ENCODE measurements around the gene GOLGA6L9.
A peak's percentile ranks its signal among the peaks of the same experiment; 100 is the strongest.
"Not testable (repeated sequence)": the region's sequence is repeated elsewhere in the genome, so short reads cannot be mapped to it uniquely, and the experiment has no call there.

GOLGA6L9 gene

DNA sequence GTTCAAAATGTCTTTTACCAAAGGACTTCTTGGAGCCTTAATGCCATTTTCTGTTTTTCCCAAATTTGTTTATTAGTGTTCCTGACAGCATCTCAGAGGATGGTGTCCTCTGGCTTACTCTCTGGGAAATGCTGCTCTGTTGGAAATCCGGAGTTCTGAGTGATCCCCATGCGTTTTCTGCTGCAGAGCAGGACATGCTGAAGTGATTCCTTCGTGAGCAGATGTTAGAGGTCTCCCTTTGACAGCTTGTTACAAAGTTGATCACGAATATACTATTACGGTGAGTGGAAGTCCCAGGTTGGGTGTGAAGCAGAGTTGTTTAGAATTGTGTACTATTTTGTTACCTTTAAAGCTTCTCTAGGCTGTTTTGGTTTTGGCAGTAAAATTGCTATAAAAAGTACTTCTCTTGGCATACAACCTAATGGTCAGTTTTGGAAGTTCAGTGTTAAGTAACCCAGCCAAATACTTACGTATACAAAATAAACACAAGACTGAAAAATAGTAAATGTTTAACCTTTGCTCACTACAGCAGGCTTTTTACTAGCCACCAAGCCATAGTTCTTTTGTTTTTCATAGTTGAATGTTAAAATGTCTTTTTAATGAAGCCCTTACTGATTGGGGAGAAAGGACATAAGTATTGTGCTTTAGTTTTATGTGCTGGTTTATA lies 15.0 kb upstream of the GOLGA6L9 start:
- DNase-seq (ENCODE audit: low read depth); H3K4me3 ChIP-seq (ENCODE audit: low read depth, low read length): not testable (repeated sequence)

DNA sequence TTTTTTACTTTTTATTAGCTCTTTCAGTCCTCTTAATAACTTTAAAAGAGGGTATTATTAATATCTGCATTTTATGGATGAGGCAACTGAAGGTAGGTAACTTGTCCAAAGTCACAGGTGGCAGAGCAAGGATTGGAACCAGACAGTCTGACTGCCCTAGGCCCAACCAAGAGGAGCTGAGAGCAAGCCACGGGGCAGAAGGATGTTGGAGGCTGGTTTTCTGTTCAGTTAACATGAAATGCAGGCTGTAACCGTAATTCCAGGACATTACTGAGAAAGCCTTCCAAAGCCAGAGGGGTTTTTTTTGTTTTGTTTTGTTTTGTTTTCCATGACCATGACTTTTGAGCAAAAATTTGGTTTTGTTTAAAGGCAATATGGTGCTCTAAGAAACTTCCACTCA lies 9.1 kb upstream of the GOLGA6L9 start:
- not testable (repeated sequence) for DNase-seq (ENCODE audit: low read depth)

DNA sequence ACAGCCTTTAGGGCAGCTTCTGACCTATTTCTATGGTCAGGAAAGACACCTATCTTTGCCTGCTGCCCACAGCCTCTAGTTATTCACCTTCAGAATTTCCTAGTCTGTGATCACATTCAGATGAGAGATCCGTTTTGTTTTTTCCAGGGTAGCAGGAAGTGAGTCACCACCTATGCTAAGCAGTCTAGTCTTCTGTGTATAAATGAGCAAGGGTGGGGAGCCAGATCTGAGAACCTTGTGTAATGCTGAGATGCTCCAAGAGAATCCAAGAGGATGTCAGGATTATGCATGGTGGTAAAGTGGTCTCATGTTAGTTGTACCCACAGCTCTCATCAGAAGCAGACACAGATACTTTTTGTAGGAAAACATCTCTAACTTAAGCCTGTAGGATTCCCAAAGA lies 8.7 kb upstream of the GOLGA6L9 start:
- H3K4me3 ChIP-seq (ENCODE audit: low read depth, low read length); DNase-seq (ENCODE audit: low read depth): not testable (repeated sequence)

More for the DNA sequence above, 9.1 kb upstream of the GOLGA6L9 start:
- H3K4me3 ChIP-seq (ENCODE audit: low read depth, low read length), result not testable (repeated sequence)

DNA sequence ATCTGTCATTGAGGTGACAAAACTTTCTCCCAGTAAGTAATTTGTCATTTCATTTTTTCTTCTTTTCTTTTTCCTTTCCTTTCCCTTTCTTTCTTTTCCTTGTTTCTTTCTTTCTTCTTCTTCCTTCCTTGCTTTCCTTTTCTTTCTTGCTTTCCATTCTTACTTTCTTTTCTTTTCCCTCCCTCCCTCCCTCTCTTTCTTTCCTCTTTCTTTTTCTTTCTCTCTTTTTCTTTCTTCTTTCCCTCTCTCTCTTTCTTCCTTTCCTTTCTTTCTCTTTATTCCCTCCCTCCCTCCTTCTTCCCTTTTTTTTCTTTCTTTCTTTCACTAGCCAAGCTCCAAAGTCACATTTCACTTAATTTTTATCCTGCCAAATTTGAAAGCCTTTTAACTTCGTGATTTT lies 2.5 kb upstream of the GOLGA6L9 start:
- DNase-seq (ENCODE audit: low read depth), result not testable (repeated sequence)

DNA sequence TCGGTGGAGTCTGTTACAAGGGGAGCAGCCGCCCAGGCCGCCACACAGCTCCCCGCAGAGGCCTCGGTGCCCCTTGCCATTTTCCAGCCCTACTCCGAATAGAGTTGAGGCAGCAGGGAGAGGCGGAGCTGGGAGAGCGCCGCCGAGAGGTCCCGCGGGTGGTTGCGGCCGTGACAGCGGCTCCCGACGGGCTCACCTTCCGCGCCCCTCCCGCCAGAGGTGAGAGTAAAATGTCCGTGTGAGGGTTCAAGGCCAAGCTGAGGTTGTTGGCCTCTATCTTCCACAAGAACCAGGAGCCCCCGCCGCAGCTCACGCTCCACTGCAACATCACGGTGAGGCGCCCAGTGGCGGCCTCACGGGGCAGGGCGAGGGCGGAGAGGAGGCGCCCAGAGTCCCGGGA lies 15.8 kb downstream of the GOLGA6L9 start:
- TF ChIP-seq, protein P1, sequence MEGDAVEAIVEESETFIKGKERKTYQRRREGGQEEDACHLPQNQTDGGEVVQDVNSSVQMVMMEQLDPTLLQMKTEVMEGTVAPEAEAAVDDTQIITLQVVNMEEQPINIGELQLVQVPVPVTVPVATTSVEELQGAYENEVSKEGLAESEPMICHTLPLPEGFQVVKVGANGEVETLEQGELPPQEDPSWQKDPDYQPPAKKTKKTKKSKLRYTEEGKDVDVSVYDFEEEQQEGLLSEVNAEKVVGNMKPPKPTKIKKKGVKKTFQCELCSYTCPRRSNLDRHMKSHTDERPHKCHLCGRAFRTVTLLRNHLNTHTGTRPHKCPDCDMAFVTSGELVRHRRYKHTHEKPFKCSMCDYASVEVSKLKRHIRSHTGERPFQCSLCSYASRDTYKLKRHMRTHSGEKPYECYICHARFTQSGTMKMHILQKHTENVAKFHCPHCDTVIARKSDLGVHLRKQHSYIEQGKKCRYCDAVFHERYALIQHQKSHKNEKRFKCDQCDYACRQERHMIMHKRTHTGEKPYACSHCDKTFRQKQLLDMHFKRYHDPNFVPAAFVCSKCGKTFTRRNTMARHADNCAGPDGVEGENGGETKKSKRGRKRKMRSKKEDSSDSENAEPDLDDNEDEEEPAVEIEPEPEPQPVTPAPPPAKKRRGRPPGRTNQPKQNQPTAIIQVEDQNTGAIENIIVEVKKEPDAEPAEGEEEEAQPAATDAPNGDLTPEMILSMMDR (IDR thresholded peaks at IDR 0.05; ENCODE audit: low read depth, low read length, missing control alignments), result peak; percentile 9
- not testable (repeated sequence) for DNase-seq (ENCODE audit: low read depth)
- peak overlapping the region; percentile 14; the same call in 1 of the 2 replicates for H3K4me3 ChIP-seq (ENCODE audit: low read depth, low read length)

More for the DNA sequence above, 2.5 kb upstream of the GOLGA6L9 start:
- not testable (repeated sequence) for H3K4me3 ChIP-seq (ENCODE audit: low read depth, low read length)

DNA sequence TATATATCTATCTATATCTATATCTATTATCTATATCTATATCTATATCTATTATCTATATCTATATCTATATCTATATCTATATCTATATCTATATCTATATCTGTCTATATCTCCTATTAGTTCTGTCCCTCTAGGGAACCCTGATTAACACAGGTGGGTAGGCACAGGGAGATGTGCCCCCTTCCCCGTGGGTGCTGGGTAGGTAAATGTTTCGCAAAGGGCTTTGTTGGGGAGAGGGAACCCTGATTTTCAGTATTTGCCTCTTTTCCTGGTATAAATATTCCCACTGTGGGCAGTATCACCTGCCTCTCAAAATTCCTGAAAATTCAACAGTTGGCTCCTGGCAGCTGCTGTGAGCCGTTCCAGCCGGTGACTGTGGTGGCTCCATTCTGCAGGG lies 27.7 kb downstream of the GOLGA6L9 start:
- not testable (repeated sequence) for H3K4me3 ChIP-seq (ENCODE audit: low read depth, low read length); DNase-seq (ENCODE audit: low read depth)

DNA sequence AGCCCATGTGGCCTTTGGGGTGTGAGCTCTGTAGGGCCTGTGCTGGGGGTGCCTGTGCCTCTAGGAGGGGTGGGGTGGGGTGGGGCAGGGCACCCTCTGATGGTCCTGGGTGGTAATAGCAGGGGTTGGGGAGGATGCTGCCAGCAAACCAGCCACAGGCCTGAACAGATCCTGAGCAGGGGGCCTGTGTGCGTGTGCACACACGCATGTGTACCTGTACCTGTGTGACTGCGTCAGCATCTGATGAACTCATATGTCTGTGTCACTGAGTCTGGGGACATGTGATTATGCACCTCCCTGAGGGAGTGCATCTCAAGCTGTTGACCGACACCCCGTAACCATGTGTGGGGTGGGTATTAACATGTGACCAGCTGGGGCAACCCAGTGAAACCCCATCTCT lies 36.0 kb downstream of the GOLGA6L9 start:
- not testable (repeated sequence) for H3K4me3 ChIP-seq (ENCODE audit: low read depth, low read length); DNase-seq (ENCODE audit: low read depth)

DNA sequence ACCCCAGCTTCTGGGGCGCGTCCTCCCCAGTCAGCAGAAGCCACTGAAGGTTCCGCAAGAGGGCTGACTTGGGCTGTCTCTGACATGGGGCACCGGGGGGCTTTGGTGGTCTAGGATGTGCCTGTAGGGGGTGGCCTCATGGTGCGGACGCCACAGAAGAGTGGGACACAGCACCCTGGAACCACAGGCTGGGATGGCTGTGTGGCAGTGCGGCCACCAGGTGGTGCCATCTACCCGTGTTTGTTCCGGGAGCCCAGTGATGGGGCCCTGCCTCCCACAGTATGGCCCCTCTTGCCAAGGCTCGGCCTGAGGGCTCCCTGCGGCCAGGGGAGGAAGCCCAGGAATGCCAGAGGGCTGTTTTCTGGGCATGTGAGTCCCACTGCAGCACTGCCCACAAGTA lies 38.6 kb downstream of the GOLGA6L9 start:
- not testable (repeated sequence) for DNase-seq (ENCODE audit: low read depth); H3K4me3 ChIP-seq (ENCODE audit: low read depth, low read length)
- TF ChIP-seq, protein P1 (IDR thresholded peaks at IDR 0.05; ENCODE audit: low read depth, low read length, missing control alignments), result peak; percentile 8

DNA sequence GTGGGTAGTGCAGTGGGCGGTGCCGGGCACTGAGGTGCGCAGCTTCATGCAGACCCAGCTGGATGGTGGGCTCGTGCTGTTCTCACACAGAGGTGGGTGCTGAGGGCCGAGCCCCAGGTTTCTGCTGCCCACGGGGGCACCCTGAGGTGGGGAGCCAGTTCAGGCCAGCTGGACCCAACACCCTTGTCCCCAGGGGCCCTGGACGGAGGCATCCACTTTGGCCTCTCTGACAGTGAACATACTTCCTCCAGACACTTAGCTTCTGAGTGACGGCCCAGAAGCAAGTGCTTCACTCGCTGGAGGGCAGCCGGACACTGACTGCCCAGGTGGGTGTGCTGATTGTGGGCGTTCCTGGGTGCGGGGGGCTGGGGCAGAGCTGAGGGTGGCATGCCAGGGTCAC lies 39.8 kb downstream of the GOLGA6L9 start:
- H3K4me3 ChIP-seq (ENCODE audit: low read depth, low read length); DNase-seq (ENCODE audit: low read depth): not testable (repeated sequence)

DNA sequence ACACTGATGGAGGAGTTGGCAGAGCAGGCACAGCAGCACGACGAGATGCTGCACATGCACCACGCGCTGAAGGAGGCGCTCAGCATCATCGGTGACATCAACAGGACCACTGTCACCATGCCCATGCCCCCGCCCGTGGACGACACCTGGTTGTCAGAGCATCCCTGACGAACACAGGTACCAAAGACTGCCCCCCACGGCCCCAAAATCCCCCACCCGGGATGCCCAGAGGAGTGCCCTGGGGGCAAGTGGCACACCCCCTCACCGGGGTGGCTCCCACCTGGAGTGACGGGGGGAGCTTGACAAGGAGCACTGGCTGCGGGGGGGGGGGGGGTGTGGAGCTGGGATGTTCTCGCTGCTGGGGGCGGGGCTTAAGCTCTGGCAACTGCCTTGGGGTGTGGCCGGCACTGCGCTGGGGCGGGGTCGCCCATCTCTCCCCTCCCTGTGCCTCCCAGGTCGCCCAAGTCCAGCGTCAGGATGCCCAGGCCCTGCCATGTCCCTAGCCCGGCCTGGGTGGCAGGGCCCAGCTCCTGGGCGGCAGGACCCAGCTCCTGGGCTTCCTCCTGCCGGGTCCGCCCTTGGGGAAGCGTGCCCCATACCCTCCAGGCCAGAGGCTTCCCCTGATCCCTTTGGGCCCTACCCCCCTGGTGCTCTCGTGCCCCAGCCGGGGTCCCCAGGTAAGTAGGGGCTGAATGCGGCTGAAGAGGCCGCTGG lies 42.8 kb downstream of the GOLGA6L9 start:
- DNase-seq (ENCODE audit: low read depth); H3K4me3 ChIP-seq (ENCODE audit: low read depth, low read length): not testable (repeated sequence)

DNA sequence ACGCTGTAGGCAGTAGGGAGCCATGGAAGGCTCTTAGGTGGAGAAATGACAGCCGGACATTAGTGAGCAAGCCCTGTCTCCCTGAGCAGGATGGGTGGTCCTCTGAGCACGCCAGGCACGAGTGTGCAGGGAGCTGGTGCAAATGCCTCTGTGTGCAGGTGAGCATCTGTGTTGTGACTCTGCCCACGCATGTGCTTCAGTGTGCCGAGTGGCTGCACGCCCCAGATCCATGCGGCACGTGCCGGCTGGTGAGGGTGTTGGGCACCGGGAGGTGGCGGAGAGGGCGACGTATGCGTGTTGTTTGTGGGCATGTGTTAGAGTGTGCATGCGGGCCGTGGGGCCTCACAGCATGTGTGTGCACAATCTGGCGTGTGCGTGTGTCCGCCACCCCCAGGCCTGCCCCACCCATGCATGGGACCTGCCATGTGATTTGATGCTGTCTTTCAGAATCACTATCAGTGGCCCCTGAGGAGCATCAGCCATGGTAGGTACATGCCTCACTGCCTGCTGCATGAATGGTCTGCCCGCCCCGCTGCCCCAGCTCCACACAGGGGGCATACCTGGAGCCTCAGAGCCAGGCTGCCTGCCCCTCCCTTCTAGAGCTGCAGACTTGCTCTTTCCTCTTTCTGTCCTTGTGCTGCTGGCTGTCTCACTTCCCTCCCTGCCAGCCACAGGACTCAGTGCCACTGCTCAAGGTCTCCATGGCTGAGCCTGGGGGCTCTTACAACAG lies 45.1 kb downstream of the GOLGA6L9 start:
- DNase-seq (ENCODE audit: low read depth); H3K4me3 ChIP-seq (ENCODE audit: low read depth, low read length): not testable (repeated sequence)

DNA sequence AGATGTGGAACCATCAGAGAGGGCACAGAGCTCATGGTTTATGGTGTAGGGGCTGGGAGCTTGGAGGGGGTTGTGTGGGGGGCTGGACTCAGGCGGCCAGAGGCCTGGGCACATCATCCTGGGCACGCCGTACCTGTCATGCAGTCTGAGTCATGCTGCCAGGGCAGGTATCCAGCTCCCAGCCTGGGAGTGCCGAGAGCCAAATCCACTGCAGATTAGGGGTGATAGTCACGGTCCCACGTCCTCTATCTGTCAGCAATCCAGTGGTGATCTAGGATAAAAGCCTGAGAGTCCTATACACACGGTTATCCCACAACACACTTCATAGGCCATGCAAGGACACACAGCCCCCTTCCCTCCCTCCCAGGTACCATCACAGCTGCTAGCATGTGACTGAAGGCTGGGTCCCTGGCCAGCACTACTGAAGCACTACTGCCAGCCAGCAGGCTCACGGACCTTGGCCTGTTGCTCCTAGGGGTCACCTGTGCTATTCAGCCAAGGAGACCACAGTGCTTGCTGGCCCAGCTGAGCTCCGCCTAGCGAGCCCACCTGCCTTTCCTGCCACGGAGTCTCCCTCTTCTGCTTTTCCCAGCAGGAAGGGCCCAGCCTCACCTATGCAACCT lies 45.8 kb downstream of the GOLGA6L9 start:
- DNase-seq (ENCODE audit: low read depth); H3K4me3 ChIP-seq (ENCODE audit: low read depth, low read length): not testable (repeated sequence)

DNA sequence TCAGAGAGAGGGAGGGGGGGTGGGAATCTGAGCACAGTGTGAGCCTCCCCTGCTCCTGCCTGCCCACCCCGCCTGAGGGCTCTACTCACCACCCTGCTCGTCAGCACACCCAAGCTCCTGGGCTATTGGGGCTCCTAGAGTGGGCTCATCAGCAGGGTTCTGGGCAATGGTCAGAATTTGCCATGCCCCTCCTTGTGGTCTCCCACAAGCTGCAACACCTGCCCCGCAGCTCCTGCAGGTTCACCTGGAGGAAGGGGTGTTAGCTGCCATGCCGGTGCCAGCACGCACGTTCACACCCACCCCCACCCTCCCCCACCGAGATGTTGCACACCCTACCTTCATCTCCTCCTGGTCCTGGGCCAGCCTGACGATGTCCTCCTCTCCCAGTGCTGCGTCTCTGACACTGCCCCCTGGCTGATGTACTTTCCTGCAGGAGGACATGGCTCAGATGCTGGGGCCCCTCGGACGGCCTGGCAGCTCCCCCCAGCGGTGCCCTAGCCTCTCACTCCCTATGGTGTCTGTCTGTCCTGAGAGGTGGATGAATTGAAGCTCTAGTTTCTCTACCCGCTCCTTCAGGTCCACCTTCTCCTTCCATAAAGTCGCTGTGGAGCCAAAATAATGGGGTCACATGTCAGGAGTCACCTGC lies 47.2 kb downstream of the GOLGA6L9 start:
- not testable (repeated sequence) for H3K4me3 ChIP-seq (ENCODE audit: low read depth, low read length); DNase-seq (ENCODE audit: low read depth)

DNA sequence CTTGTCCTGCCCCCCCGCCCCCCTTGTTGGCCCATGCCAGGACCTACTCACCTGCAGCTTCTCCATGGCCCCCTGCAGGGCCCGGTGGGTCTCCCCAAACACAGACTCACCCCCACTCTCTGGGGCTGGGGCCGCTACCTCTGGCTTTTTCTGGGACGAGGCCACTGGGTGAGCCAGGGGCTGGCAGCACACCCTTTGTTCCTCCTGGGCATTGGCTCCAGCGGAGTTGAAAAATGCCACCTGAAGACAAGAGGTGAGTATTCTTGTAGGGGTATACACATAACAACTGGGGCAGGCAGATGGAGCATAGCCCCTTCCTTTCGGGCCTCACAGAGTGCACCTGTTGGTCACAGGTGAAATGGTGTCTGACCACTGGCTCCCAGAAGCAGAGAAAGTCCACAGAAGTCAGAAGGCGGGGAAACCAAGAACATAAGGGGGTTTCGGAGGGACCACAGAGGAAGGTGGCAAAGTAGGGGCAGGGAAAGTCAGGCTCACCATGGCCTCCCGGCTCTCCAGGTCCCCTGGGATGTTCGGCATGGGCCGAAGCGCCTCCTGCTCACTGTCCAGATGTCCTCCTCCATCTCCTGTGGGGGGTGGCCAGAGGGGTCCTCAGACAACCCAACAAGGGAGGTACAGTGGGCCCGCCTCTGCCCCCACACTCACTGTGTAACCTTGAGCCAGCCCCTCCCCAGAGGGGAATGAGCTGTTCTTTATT lies 47.9 kb downstream of the GOLGA6L9 start:
- not testable (repeated sequence) for H3K4me3 ChIP-seq (ENCODE audit: low read depth, low read length); DNase-seq (ENCODE audit: low read depth)

All from GM12864 (cell line).